Left renal pelvis (tissue), 4 donors: Measurements from ENCODE around the gene OR10AD1. TPM values are rescaled to one million over a fixed set of nuclear protein-coding genes. Genes with fewer than 3 reads are reported as not detected.
"Not testable (repeated sequence)": the region's sequence is repeated elsewhere in the genome, so short reads cannot be mapped to it uniquely, and the experiment has no call there.

Experiments used
- DNase-seq, 4 donors: peaks; one replicate each; pipeline ENCODE4 v3.0.0-alpha.2; 2013; ENCODE audit warnings: low read depth in 4 of 4, low spot score in 3 of 4
- polyA plus RNA-seq, 4 donors: library from polyadenylated mRNA; unstranded; fragments of 120-200 nt; gene quantifications; one replicate each; pipeline ENCODE4 v1.2.1, GENCODE V29; 2013; ENCODE audit not compliant: insufficient read length in 4 of 4

OR10AD1 gene
- polyA plus RNA-seq, 4 donors: 0.24 to 0.82 (median 0.69) TPM; not detected in 1

GRCh38 chr12:48165089-48165981 lies 37.8 kb downstream of the OR10AD1 start:
- DNase-seq: no peak

- DNase-seq: no peak
Measured at GRCh38 chr12:48164451-48164850, 38.6 kb downstream of the OR10AD1 start.

- no peak for DNase-seq
Measured at GRCh38 chr12:48163150-48163747, 39.8 kb downstream of the OR10AD1 start.

- DNase-seq: no peak
Measured at GRCh38 chr12:48160807-48161206, 42.3 kb downstream of the OR10AD1 start.

GRCh38 chr12:48160046-48160445 lies 43.0 kb downstream of the OR10AD1 start:
- no peak for DNase-seq

- DNase-seq: no peak
Measured at GRCh38 chr12:48157889-48158370, 45.2 kb downstream of the OR10AD1 start.

- DNase-seq: peak; percentile 95 to 96 (median 96)
Measured at GRCh38 chr12:48157018-48157888, 45.8 kb downstream of the OR10AD1 start, which contains the start of gene ASB8. ASB8 (minus strand) TSS chr12:48157515; CDS start chr12:48153496, 4,019 bp downstream.

GRCh38 chr12:48156652-48157017 lies 46.5 kb downstream of the OR10AD1 start:
- DNase-seq: no peak

GRCh38 chr12:48155786-48156185 lies 47.3 kb downstream of the OR10AD1 start:
- not testable (repeated sequence) for DNase-seq

Other genes starting within 250 kb of the OR10AD1 start
- gene TMEM106C, start 239.7 kb downstream of the OR10AD1 start, polyA plus RNA-seq: 100 to 1,000 TPM; 126 to 146 (median 133) TPM
- 10 to 100 TPM; 41.2 to 79.4 (median 51.2) TPM for gene COL2A1, start 198.8 kb downstream of the OR10AD1 start, polyA plus RNA-seq
- 10 to 100 TPM; 23.6 to 33.3 (median 24.9) TPM for gene SENP1, start 97.2 kb downstream of the OR10AD1 start, polyA plus RNA-seq
- gene PFKM, start 83.9 kb downstream of the OR10AD1 start, polyA plus RNA-seq: 100 to 1,000 TPM in 2 of 4 donors, 10 to 100 TPM in 2; 76.9 to 124 (median 104) TPM
- 10 to 100 TPM; 36.0 to 45.3 (median 38.7) TPM for gene ASB8, start 45.8 kb downstream of the OR10AD1 start, polyA plus RNA-seq
- gene CCDC184, start 19.6 kb downstream of the OR10AD1 start, polyA plus RNA-seq: 1 to 10 TPM in 1 of 4 donors, under 1 TPM in 3; 0.34 to 2.3 (median 0.50) TPM
- 10 to 100 TPM; 21.4 to 29.8 (median 26.6) TPM for gene ZNF641, start 147.6 kb upstream of the OR10AD1 start, polyA plus RNA-seq